HG02610 (cell line): ENCODE results near the gene STIM1.
"Not testable (repeated sequence)": the region's sequence is repeated elsewhere in the genome, so short reads cannot be mapped to it uniquely, and the experiment has no call there.

Source experiments
- ATAC-seq: cut with Tn5 transposase; IDR thresholded peaks from one replicate; pipeline ENCODE4 v1.9.1; 2021; ENCODE audit warnings: mild to moderate bottlenecking, moderate library complexity; ENCODE audit not compliant: unreplicated experiment

Gene STIM1

GRCh38 chr11:3879967-3880542 lies 24.6 kb downstream of the STIM1 start:
- no peak for ATAC-seq

DNA sequence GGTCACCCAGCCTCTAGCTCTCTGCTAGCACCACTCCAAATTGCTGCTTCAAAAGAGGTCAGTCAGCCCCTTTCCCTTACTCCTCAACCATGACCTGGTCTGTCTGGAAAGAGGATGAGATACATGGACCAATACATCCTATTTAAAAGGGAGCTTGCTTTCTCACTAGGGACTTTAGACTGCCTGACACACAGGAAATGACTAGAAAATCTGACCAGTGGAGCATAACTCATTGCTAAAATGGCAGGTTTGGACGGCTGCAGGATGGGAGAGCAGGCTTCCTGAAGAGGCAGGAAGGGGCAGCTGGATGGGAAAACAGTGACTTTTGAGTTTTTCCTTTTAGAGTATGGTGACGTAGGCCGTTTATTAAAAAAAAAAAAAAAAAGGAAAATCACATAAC lies 25.3 kb downstream of the STIM1 start:
- no peak for ATAC-seq

- ATAC-seq, result no peak
Measured at GRCh38 chr11:3882655-3883054, 27.2 kb downstream of the STIM1 start.

DNA sequence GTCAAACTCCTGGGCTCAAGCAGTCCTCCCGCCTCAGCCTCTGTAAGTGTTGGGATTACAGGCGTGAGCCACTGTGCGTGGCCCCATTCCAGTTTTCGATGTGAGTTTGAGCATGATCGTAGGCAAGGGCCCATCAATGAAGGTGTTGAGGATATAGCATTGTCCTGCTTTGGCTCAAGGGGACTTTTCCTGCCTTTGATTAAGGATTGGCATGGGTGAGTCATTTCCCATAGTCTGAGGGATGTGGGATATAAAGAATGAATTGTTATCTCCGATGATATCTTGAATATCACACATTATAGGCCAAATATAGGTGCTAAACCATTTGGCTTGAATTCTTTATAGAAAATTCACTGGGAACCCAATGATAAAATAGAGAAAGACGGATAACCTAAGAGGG lies 30.4 kb downstream of the STIM1 start:
- ATAC-seq, result no peak

- no peak for ATAC-seq
Measured at GRCh38 chr11:3886985-3887384, 31.5 kb downstream of the STIM1 start.

DNA sequence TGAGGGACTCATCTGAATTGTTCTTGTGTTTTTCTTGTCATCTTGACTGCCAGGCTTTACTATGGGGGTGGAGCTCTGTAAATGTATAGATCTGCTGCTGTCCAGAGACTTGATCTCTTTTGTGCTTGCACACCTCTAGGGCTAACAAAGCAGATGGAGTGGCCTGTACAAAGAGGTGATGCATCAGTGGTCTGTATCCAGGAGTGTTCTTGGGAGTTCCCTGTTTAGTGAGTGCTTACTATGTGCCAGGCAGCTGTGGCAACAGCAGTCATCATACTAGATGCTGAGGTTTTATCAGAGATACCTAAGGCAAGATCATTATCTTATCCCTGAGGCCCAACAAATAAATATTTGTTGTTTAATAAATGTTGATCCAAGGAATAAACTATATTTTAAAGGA lies 33.4 kb downstream of the STIM1 start:
- no peak for ATAC-seq

DNA sequence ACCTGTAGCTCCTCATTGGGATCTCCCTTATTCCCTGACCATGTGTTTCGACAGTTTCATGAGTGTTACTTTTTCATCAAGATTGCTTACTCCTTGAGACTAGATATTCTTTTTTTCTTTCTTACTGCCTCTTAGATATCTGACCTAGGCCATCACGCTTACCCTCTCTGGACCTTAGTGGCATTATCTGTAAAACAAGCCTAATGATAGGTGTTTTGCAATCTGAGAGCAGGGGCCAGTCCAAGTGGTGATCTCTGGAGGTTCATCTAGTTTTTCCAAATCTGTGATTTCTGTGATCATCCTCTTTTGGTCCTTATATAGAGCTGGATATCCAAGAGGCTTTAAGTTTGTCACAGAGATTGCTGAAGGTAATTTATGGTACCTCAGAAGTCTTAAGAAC lies 34.5 kb downstream of the STIM1 start:
- ATAC-seq, result no peak

- no peak for ATAC-seq
Measured at GRCh38 chr11:3890806-3891205, 35.3 kb downstream of the STIM1 start.

DNA sequence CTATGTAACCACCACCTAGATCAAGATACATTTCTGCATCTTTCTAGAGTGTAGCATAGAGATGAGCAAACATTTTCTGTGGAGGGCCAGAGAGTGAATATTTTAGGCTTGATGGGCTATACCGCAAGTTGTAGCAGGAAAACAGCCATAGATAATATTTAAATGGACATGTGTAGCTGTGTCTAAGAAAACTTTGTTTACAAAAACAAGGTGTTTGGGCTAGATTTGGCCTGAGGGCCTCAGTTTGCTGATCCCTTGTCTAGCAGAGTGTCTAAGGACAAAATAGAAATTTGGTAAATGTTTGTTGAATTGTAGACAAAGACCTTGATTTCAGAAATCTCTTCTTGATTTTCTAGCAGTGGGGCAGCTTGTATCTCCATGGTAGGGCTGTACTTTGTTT lies 36.3 kb downstream of the STIM1 start:
- no peak for ATAC-seq

DNA sequence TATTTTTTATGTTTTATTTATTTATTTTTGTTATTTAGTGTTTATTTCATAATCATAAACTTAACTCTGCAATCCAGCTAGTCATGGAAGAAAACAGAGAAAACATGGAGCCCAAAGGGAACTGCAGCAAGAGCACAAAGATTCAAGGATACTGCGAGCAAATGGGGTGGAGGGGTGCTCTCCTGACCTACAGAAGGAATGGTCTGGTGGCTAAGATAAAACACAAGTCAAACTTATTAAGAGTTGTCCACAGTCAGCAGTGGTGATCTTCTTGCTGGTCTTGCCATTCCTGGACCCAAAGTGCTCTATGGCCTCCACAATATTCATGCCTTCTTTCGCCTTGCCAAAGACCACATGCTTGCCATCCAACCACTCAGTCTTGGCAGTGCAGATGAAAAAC lies 36.7 kb downstream of the STIM1 start:
- no peak for ATAC-seq

DNA sequence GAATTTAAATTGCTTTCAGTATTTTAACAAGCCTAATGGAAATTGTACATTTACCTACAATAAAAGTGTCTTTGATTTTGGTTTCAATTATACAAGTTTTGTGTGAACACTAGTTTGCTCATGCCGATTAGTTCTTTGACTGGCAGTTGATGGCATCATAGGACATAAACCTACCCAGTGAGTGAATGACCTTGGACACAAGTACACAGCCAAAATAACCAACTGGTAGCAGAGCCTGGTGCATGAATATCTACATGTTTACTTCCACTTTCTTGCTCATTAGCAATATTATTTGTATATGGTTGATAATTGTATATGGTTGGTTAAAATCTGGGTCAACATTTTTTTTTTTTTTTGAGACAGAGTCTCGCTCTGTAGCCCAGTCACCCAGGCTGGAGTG lies 37.8 kb downstream of the STIM1 start:
- no peak for ATAC-seq

DNA sequence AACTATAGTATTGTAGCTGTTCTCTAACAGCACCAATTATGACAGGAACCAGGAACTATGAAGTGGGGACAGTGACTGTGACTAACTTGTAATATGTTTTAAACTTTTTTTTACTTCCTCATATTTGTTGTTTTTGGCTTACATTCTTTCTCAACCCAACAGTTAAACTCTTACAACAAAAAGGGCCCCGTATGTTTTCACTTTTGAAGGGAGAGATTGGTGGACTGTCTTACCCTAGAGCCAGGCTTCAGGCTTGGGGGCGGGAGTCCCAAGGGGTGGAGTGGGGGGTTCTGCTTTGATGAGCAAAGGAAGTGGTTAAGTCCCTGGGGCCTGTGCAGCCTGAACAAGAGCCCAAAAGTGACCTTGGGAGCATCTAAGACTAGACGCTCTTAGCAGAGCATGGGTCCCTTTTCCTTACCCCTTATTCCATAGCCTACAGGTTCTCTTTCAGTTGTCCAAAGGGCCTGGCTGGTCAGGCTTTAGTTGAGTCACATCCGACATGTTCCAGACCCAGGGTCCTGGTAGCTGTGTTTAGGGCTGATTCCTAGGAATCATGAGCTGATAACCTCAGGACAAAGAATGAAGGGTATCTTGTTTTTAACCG lies 38.8 kb downstream of the STIM1 start:
- peak; percentile 97 for ATAC-seq

DNA sequence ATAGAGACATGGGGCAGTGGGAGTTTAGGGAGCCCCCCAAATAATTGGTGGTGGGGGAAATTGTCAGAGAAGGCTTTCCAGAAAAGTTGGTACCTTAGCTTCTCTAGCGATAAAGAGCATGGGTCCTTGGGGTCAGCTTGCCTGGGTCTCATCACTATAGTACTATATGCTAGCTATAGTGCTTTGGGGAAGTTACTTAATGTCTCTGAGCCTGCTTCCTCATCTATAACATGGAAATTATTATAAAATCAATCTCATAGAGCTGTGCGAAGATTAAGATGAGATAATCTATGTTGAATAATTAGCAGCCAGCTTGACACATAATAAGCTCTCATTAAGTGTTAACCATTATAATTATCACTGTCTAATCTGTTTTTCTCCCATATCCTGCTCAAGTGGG lies 41.2 kb downstream of the STIM1 start:
- ATAC-seq, result no peak

GRCh38 chr11:3900230-3900629 lies 44.8 kb downstream of the STIM1 start:
- ATAC-seq, result not testable (repeated sequence)

DNA sequence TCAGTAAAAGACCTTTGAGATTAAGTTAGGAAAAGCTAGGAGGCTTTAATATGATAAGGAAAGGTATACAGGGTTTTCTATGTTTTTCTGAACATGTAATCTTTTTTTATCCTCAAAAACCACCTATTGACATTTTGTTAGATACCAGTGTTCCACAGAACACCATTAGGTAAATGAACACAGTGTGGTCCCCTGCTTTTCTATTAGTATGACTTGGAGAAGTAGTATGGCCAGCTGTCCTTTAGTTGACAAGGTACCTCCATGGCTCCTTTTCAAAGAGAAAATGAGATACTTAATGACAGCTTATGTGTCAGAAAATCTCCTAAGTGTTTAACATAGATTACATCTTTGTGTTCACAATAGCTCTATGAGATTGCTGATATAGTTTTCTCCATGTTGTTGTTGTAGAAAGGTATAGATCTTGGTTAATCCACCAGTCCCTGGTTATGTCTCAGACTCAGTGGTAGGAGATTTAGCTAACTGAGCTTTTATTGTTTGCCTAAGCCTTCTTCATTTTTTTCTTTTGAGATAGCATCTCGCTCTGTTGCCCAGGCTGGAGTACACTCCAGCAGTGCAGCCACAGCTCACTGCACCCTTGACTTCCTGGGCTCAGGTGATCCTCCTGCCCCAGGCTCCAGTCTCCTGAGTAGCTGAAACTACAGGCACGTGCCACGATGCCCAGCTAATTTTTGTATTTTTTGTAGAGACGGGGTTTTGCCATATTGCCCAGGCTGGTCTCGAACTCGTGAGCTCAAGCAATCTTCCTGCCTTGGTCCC lies 46.0 kb downstream of the STIM1 start:
- ATAC-seq, result no peak

DNA sequence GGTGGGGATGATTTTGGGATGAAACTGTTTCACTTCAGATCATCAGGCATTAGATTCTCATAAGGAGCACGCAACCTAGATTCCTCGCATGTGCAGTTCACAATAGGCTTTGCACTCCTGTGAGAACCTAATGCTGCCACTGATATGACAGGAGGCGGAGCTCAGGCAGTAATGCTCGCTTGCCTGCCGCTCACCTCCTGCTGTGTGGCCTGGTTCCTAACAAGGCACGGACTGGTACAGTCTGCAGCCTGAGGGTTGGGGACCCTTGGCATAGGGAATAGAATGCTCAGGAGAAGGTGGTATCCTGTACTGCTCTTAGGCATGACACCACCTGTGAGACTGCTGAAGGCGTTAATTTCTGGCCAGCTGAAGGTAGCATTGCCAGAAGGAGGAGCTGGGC lies 47.0 kb downstream of the STIM1 start:
- no peak for ATAC-seq

GRCh38 chr11:3903207-3903896 lies 47.9 kb downstream of the STIM1 start:
- ATAC-seq, result no peak

DNA sequence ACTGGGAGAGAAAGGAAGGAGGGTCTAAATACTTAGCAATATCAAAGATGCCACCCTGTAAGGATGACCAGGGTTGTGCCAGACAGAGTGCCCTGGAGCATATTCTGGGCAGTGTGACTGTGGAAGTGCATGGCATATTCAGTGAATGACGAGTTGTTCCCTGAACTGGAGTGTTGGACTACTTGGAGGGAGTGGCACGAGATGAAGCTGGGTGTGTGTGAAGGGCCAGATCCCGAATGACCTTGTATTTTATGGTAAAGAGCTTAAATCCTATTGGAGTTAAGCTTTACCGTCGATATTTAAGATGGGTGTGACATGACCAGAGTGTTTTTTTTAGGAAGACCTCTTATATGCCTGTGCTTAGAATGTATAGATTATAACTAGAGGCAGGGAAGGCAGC lies 48.8 kb downstream of the STIM1 start:
- no peak for ATAC-seq

DNA sequence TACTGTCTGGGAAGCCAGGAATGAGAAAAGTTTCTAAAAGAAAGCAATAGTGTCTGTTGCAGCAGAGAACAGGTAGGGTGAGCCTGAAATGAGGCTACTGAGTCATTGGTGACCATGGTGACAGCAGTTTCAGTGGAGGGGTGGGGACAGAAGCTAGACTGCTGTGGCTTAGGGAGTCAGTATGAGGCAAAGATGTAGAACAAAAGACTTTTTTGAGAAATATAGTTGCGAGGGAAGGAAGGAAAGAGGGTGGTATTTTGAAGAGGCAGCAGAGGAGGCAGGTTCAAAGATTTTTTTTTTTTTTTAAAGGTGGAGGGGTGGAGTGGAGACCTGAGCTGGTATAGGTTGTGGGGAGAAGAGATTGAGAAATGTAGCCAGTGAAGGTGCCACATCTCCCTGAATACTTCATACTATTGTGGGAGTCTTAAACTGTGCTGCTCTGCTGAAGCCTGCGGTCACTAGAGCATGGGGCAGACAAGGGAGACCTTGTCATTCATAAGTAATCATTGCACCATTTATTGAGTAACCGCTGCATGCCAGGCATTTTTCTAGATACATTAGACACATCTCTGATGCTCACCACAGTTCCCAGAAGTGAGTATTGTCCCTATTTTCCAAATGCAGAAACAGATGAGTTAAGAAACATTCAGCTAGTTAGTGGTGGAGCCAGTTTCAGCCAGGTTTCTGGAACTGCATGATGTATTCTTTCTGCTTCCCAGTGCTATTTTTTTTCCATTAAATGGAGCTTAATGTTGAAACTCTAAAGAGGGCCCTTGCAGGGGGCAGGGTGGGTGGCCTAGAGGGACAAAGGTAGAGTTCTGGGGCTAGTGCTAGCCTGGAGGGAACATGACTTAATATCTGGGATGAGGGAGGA lies 49.9 kb downstream of the STIM1 start:
- ATAC-seq, result peak; percentile 88

GRCh38 chr11:3906166-3906565 lies 50.7 kb downstream of the STIM1 start:
- no peak for ATAC-seq

DNA sequence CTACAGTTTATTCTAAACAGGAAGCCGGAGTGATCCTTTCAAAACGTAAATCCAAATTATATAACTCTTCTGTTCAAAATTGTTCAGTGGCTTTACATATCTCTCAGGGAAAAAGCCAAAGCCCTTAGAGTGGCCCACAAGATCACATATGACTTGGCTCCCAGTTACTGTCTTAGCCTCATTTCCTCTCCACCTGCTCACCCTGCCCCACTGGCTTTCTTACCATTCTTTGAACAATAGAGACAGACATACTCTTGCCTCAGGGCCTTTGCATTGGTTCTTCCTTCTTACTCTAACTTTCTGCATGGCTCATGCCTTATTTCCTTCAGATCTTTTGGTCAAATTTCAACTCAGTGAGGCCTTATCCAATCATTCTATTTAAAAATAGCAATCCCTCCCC lies 52.1 kb downstream of the STIM1 start:
- no peak for ATAC-seq
